Esophagus muscularis mucosa (tissue), 3 donors: ENCODE results near the gene DROSHA.

ENCODE experiments used
- CTCF ChIP-seq, 3 experiments: fragments of 200-600 bp in 2 of 3; fragments of 450-650 bp in 1 of 3; sonication (generic) in 2 of 3; IDR thresholded peaks; one replicate each; pipeline ENCODE4 v1.5.1; 2017 to 2019; ENCODE audit warnings: antibody characterized with exemption in 3 of 3, mild to moderate bottlenecking in 2 of 3, moderate library complexity in 1 of 3
- POLR2A ChIP-seq: fragments of 450-650 bp; IDR thresholded peaks from one replicate; pipeline ENCODE4 v1.6.1; 2017; ENCODE audit warnings: antibody characterized with exemption, moderate library complexity, mild to moderate bottlenecking, low read depth

DNA sequence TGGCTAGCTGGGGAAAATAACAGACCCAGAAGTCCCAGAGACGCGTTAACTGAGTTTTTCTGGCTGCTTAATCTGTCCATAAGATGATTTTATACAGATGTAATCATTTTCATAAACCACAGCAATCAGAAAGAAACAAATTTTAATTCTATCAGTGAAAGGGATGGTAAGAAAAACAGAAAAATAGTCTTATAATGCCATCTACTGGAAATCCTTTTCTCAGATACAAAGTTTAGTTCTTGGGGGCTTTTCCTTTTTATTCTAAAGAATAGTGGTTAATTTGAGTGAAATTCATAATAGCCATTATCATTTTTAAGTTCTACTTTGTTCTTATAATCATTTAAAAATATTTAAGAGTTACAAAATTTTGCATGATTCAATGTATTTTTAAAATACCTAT lies 44.4 kb downstream of the DROSHA start:
- TF ChIP-seq CTCF (IDR thresholded peaks at IDR 0.05) (no peak), POLR2A (no peak)
